ENCODE data around the gene TOP2B.
A peak's percentile ranks its signal among the peaks of the same experiment; 100 is the strongest.

Gene TOP2B
- 232 to 327 (median 307) reads per million in 4 donors for total RNA-seq

- DNase-seq: peak; percentile 84 to 95 (median 89)
Measured at GRCh38 chr3:25664812-25665314, at the start of gene TOP2B. Gene TOP2B, minus strand, starts transcription at chr3:25664907. Its CDS starts 610 bp downstream, at chr3:25664297.

GRCh38 chr3:25713341-25713985 is 48.8 kb upstream of the TOP2B start:
- no peak for DNase-seq

- no peak for DNase-seq
Measured at GRCh38 chr3:25711090-25711489, 46.4 kb upstream of the TOP2B start.

GRCh38 chr3:25708036-25708435 is 43.3 kb upstream of the TOP2B start:
- DNase-seq: no peak

GRCh38 chr3:25707268-25707926 is 42.7 kb upstream of the TOP2B start:
- DNase-seq: no peak

- DNase-seq: no peak
Measured at GRCh38 chr3:25706213-25706612, 41.5 kb upstream of the TOP2B start.

- DNase-seq: no peak
Measured at GRCh38 chr3:25697553-25697952, 32.8 kb upstream of the TOP2B start.

- DNase-seq: no peak
Measured at GRCh38 chr3:25695731-25696420, 31.2 kb upstream of the TOP2B start.

- no peak for DNase-seq
Measured at GRCh38 chr3:25693238-25693637, 28.5 kb upstream of the TOP2B start.

GRCh38 chr3:25692341-25692740 is 27.6 kb upstream of the TOP2B start:
- DNase-seq: no peak

GRCh38 chr3:25690768-25691533 is 26.2 kb upstream of the TOP2B start:
- no peak for DNase-seq

GRCh38 chr3:25689226-25689625 is 24.5 kb upstream of the TOP2B start:
- DNase-seq: no peak

GRCh38 chr3:25687742-25688141 is 23.0 kb upstream of the TOP2B start:
- DNase-seq: no peak

- DNase-seq: no peak
Measured at GRCh38 chr3:25686766-25687165, 22.1 kb upstream of the TOP2B start.

GRCh38 chr3:25683882-25684281 is 19.2 kb upstream of the TOP2B start:
- DNase-seq: no peak

- DNase-seq: no peak
Measured at GRCh38 chr3:25683410-25683809, 18.7 kb upstream of the TOP2B start.

- DNase-seq: no peak
Measured at GRCh38 chr3:25679642-25680302, 15.1 kb upstream of the TOP2B start.

- no peak for DNase-seq
Measured at GRCh38 chr3:25679166-25679565, 14.5 kb upstream of the TOP2B start.

- DNase-seq: no peak
Measured at GRCh38 chr3:25678581-25678980, 13.9 kb upstream of the TOP2B start.

- DNase-seq: no peak
Measured at GRCh38 chr3:25677121-25677520, 12.4 kb upstream of the TOP2B start.

GRCh38 chr3:25674670-25675069 is 10.0 kb upstream of the TOP2B start:
- no peak for DNase-seq

- no peak for DNase-seq
Measured at GRCh38 chr3:25673738-25674298, 9.1 kb upstream of the TOP2B start.
